Keratinocyte (primary cell): ENCODE data around the gene C22orf15. TPM values are rescaled to one million over a fixed set of nuclear protein-coding genes. Genes with fewer than 3 reads are reported as not detected.
A peak's percentile ranks its signal among the peaks of the same experiment; 100 is the strongest.

Experiments used
- DNase-seq: peaks from one replicate; pipeline ENCODE4 v3.0.0-alpha.2; 2011; ENCODE audit warnings: low read depth, missing footprints, low spot score
- FAIRE-seq: peaks from 2 replicates; lab custom pipeline; 2011; peaks lifted over from hg19 to GRCh38; lab: Jason Lieb, UNC
- H2AFZ ChIP-seq: 2 replicates; pipeline ENCODE4 v1.6.0; 2012; ENCODE audit warnings: low read length, control low read depth, inconsistent platforms; ENCODE audit not compliant: control insufficient read depth
- H3K27ac ChIP-seq: 2 replicates; pipeline ENCODE4 v1.5.1; 2011; ENCODE audit warnings: low read length; ENCODE audit not compliant: control insufficient read depth, insufficient read depth
- H3K27me3 ChIP-seq: 3 replicates; pipeline ENCODE4 v1.6.0; 2011; ENCODE audit warnings: low read length; ENCODE audit not compliant: control insufficient read depth, insufficient read depth; ENCODE audit errors: extremely low read depth
- H3K36me3 ChIP-seq, 2 experiments: 2 replicates in 1 of 2; 3 replicates in 1 of 2; pipeline ENCODE4 v1.5.1; 2011; ENCODE audit warnings: low read length in 2 of 2, mild to moderate bottlenecking in 1 of 2; ENCODE audit not compliant: control insufficient read depth in 2 of 2, insufficient read depth in 2 of 2; ENCODE audit errors: extremely low read depth in 1 of 2
- H3K4me1 ChIP-seq: 3 replicates; pipeline ENCODE4 v1.5.1; 2011; ENCODE audit warnings: low read length; ENCODE audit not compliant: control insufficient read depth, insufficient read depth; ENCODE audit errors: extremely low read depth
- H3K4me2 ChIP-seq: 3 replicates; pipeline ENCODE4 v1.6.0; 2011; ENCODE audit warnings: low read depth, low read length; ENCODE audit not compliant: control insufficient read depth, insufficient read depth; ENCODE audit errors: extremely low read depth
- H3K4me3 ChIP-seq, 3 experiments: fragments of 200-600 bp in 1 of 3; sonication (generic) in 1 of 3; 2 replicates in 2 of 3; 3 replicates in 1 of 3; pipeline ENCODE4 v1.5.1; 2011 to 2016; ENCODE audit warnings: low read length in 3 of 3, mild to moderate bottlenecking in 3 of 3, control low read depth in 2 of 3, inconsistent platforms in 1 of 3, low read depth in 1 of 3, mixed read lengths in 1 of 3, mixed run types in 1 of 3, moderate library complexity in 1 of 3; ENCODE audit not compliant: control insufficient read depth in 2 of 3, insufficient read depth in 2 of 3; ENCODE audit errors: extremely low read depth in 1 of 3
- H3K79me2 ChIP-seq: 2 replicates; pipeline ENCODE4 v1.6.0; 2012; ENCODE audit warnings: low read length; ENCODE audit not compliant: control insufficient read depth, insufficient read depth
- H3K9ac ChIP-seq: 3 replicates; pipeline ENCODE4 v1.6.0; 2011; ENCODE audit warnings: low read length; ENCODE audit not compliant: control insufficient read depth, insufficient read depth; ENCODE audit errors: extremely low read depth
- H3K9me1 ChIP-seq: 3 replicates; pipeline ENCODE4 v1.6.0; 2011; ENCODE audit warnings: low read length; ENCODE audit not compliant: control insufficient read depth, insufficient read depth; ENCODE audit errors: extremely low read depth
- H3K9me3 ChIP-seq: 2 replicates; pipeline ENCODE4 v1.5.1; 2012; ENCODE audit warnings: low read depth, low read length; ENCODE audit not compliant: control insufficient read depth
- H4K20me1 ChIP-seq: 3 replicates; pipeline ENCODE4 v1.6.0; 2011; ENCODE audit warnings: low read length; ENCODE audit not compliant: control insufficient read depth, insufficient read depth; ENCODE audit errors: extremely low read depth
- EZH2 ChIP-seq: IDR thresholded peaks from one replicate; pipeline ENCODE4 v1.6.1; 2012; ENCODE audit warnings: inconsistent platforms, mild to moderate bottlenecking, low read length, moderate library complexity
- dilution Hi-C: fragments of 300-500 bp; cut with MboI; formaldehyde crosslinking; loops from one replicate; pipeline ENCODE4 v1.7.0; 2020; ENCODE audit warnings: low sequenced_read_pairs; ENCODE audit not compliant: extremely low pct_ligation_motif_present
- polyA plus RNA-seq, 5 experiments: library from polyadenylated mRNA; depleted of rRNA in 3 of 5; stranded (reverse) in 3 of 5; stranded (forward) in 1 of 5; unstranded in 1 of 5; fragments of >200 nt; gene quantifications; 1 replicate in 1 of 5; 2 replicates in 3 of 5; 3 replicates in 1 of 5; pipeline versions ENCODE4 v1.2.1 to v1.2.3, GENCODE V29; 2011 to 2012; ENCODE audit warnings: missing spikeins in 2 of 5, low read depth in 1 of 5, low replicate concordance in 1 of 5
- TF ChIP-seq, protein P1 (sequence below), 3 experiments: IDR thresholded peaks in 1 of 3; conservative IDR thresholded peaks in 1 of 3; optimal IDR thresholded peaks in 1 of 3; 2 replicates in 2 of 3; 3 replicates in 1 of 3; pipeline versions ENCODE3 to v1.5.1; 2011; ENCODE audit warnings: low read length in 3 of 3, mild to moderate bottlenecking in 3 of 3, moderate library complexity in 2 of 3, control low read depth in 1 of 3, inconsistent platforms in 1 of 3; ENCODE audit not compliant: insufficient read depth in 2 of 3; ENCODE audit errors: extremely low read depth in 1 of 3

C22orf15 gene
- polyA plus RNA-seq, 1 donor (not counting 4 experiments of a cell fraction or from before 2014, with no cell fraction given): not detected

DNA sequence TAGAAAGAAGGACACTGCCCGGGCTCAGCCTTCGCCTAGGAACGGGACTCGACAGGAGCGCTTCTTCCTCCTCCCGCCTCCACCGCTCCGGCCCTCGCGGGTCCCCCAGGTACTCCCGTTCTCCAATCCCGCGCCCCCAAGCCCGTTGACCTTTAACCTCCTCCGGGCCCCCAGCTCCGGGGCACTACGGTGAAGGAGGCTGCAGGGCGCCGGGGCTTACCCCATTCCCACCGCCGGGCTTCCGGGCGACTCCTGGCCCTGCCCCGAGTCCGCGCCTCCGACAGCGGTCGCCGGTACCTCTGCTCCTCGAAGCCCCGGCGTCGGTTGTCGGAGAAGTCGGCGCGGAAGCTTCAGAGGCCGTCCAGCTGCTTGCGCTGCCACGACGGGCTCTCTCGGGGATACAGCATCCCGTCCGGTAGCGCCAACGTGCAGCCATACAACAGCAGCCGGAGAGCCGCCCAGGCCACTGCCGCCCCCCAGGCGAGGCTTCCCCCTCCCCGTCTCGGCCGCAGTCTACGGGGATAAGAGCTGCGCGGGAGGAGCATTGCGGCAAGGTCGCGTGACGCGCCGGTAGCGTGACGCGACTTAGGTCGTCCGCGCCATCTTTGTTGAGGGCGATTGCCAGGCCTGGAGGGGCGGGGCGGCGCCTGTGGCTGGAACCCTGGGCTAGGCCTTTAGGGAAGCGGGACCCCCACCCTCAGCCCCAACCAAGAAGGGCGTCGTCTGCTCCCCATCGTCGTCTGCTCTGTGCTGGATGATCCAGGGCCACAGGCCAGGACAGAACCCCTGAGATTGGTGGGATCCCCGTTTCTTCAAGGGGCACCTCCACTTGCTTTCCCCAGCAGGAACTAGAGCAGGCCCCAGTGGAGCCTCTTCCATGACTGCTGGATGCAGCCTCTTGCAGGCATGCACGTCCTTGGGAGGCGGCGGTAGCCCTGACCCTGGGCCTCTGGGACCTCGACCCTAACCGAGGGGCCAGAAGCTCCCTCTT lies 45.7 kb upstream of the C22orf15 start:
- no peaks in the 10 kb centered on the region for H3K27me3 ChIP-seq
- no peaks in the 10 kb centered on the region for H3K9me3 ChIP-seq
- no peaks in the 10 kb centered on the region for H4K20me1 ChIP-seq
- H3K9me1 ChIP-seq: no peaks in the 10 kb centered on the region
- peak overlapping the region; percentile 79 for H3K4me2 ChIP-seq
- dilution Hi-C loops: no loop called here
- peak overlapping the region; percentile 97 for H2AFZ ChIP-seq
- peaks cover 9% of the 10 kb centered on the region for H3K79me2 ChIP-seq
- H3K27ac ChIP-seq: peak overlapping the region; percentile 66
- no peaks in the 10 kb centered on the region for H3K4me1 ChIP-seq
- peak overlapping the region; percentile 83 for H3K9ac ChIP-seq
- peaks cover 7 to 13% of the 10 kb centered on the region in 2 experiments for H3K36me3 ChIP-seq
- H3K4me3 ChIP-seq: peak overlapping the region; percentile 73 to 93 (median 87)
- DNase-seq (peak; percentile 25), FAIRE-seq (peak; percentile 20)
- TF ChIP-seq EZH2: no peak
- TF ChIP-seq, protein P1, sequence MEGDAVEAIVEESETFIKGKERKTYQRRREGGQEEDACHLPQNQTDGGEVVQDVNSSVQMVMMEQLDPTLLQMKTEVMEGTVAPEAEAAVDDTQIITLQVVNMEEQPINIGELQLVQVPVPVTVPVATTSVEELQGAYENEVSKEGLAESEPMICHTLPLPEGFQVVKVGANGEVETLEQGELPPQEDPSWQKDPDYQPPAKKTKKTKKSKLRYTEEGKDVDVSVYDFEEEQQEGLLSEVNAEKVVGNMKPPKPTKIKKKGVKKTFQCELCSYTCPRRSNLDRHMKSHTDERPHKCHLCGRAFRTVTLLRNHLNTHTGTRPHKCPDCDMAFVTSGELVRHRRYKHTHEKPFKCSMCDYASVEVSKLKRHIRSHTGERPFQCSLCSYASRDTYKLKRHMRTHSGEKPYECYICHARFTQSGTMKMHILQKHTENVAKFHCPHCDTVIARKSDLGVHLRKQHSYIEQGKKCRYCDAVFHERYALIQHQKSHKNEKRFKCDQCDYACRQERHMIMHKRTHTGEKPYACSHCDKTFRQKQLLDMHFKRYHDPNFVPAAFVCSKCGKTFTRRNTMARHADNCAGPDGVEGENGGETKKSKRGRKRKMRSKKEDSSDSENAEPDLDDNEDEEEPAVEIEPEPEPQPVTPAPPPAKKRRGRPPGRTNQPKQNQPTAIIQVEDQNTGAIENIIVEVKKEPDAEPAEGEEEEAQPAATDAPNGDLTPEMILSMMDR (optimal IDR thresholded peaks at IDR 0.05 in 1 of 3, IDR thresholded peaks at IDR 0.05 in 1 of 3, conservative IDR thresholded peaks at IDR 0.05 in 1 of 3; ENCODE audit: extremely low read depth in 1 of 3, insufficient read depth in 2 of 3, low read length in 3 of 3): no peak

DNA sequence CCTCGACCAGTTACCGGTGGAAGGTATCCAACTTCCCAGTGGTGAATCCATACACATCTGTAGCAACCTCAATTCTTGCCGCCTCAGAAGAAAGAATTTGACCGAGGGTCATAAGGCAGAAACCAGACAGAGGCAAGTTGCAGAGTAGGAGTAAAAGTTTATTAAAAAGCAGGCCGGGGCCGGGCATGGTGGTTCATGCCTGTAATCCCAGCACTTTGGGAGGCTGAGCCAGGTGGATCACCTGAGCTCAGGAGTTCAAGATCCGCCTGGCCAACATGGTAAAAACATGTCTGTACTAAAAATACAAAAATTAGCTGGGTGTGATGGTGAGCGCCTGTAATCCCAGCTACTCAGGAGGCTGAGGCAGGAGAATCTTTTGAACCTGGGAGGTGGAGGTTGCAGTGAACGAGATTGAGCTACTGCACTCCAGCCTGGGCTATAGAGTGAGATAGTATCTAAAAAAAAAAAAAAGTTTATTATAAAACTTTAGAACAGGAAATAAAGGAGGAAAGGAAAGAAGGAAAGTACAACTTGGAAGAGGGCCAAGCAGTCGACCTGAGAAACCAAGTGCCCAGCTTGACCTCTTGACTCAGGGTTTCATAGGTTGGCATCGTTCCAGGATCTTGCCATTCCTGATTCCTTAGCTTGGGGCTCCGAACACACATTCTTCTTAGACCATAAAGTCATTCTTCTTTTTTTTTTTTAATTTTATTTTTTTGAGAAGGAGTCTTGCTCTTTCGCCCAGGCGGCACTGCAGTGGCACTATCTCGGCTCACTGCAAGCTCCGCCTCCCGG lies 44.2 kb upstream of the C22orf15 start:
- no peaks in the 10 kb centered on the region for H3K9me3 ChIP-seq
- no peak overlapping the region for H3K4me3 ChIP-seq
- FAIRE-seq: no peak
- H3K27ac ChIP-seq: no peak overlapping the region
- H4K20me1 ChIP-seq: no peaks in the 10 kb centered on the region
- no peak overlapping the region for H2AFZ ChIP-seq
- no peaks in the 10 kb centered on the region for H3K4me1 ChIP-seq
- peaks cover 9% of the 10 kb centered on the region for H3K79me2 ChIP-seq
- peaks cover 4% of the 10 kb centered on the region in 2 experiments for H3K36me3 ChIP-seq
- H3K4me2 ChIP-seq: no peak overlapping the region
- H3K27me3 ChIP-seq: no peaks in the 10 kb centered on the region
- DNase-seq: no peak
- no peak overlapping the region for H3K9ac ChIP-seq
- no peak for TF ChIP-seq EZH2
- TF ChIP-seq, protein P1 (optimal IDR thresholded peaks at IDR 0.05 in 1 of 3, IDR thresholded peaks at IDR 0.05 in 1 of 3, conservative IDR thresholded peaks at IDR 0.05 in 1 of 3; ENCODE audit: extremely low read depth in 1 of 3, insufficient read depth in 2 of 3, low read length in 3 of 3): no peak
- H3K9me1 ChIP-seq: no peaks in the 10 kb centered on the region
- dilution Hi-C loops: no loop called here
